UCSD-AML1 (cell line): ENCODE measurements around the gene RNASE8.
A peak's percentile ranks its signal among the peaks of the same experiment; 100 is the strongest.
"Not testable (repeated sequence)": the region's sequence is repeated elsewhere in the genome, so short reads cannot be mapped to it uniquely, and the experiment has no call there.

Experiments used
- DNase-seq: peaks from one replicate; lab custom pipeline; 2025; ENCODE audit not compliant: unreplicated experiment; lab: John Stamatoyannopoulos, UW

The RNASE8 gene

GRCh38 chr14:21029917-21030316, 27.7 kb upstream of the RNASE8 start, which contains the start of gene TPPP2:
TSS of gene TPPP2 (plus strand) at chr14:21030217. CDS start at chr14:21030582, 365 bp downstream.
- no peak for DNase-seq

GRCh38 chr14:21030531-21030930, 27.1 kb upstream of the RNASE8 start:
- DNase-seq = no peak

- no peak for DNase-seq
Observed at GRCh38 chr14:21032326-21033132, 25.1 kb upstream of the RNASE8 start.

- DNase-seq = no peak
Observed at GRCh38 chr14:21033133-21033698, 24.4 kb upstream of the RNASE8 start.

GRCh38 chr14:21034707-21035106, 22.9 kb upstream of the RNASE8 start, which contains the start of gene RNASE13:
TSS of gene RNASE13 (minus strand) at chr14:21034807. CDS start at chr14:21034288, 519 bp downstream.
- DNase-seq = no peak

GRCh38 chr14:21036751-21037150, 20.9 kb upstream of the RNASE8 start:
- DNase-seq = no peak

- no peak for DNase-seq
Observed at GRCh38 chr14:21037156-21037555, 20.5 kb upstream of the RNASE8 start.

GRCh38 chr14:21038441-21039422, 18.9 kb upstream of the RNASE8 start:
- no peak for DNase-seq

GRCh38 chr14:21039585-21040369, 17.8 kb upstream of the RNASE8 start:
- DNase-seq = peak; percentile 25

GRCh38 chr14:21040370-21040925, 17.2 kb upstream of the RNASE8 start:
- no peak for DNase-seq

- DNase-seq = not testable (repeated sequence)
Observed at GRCh38 chr14:21040941-21041340, 16.7 kb upstream of the RNASE8 start.

- DNase-seq = no peak
Observed at GRCh38 chr14:21041676-21042433, 15.8 kb upstream of the RNASE8 start, which contains the start of gene RNASE7. TSS of gene RNASE7 (plus strand) at chr14:21042362. CDS start at chr14:21042993, 631 bp downstream.

GRCh38 chr14:21042918-21043317, 14.7 kb upstream of the RNASE8 start:
- DNase-seq = no peak

GRCh38 chr14:21043387-21043973, 14.1 kb upstream of the RNASE8 start:
- DNase-seq = no peak

- DNase-seq = peak; percentile 83
Observed at GRCh38 chr14:21043974-21044618, 13.5 kb upstream of the RNASE8 start.

GRCh38 chr14:21047378-21047781, 10.2 kb upstream of the RNASE8 start:
- DNase-seq = no peak

- no peak for DNase-seq
Observed at GRCh38 chr14:21048638-21049037, 9.0 kb upstream of the RNASE8 start.

GRCh38 chr14:21049271-21049673, 8.3 kb upstream of the RNASE8 start:
- no peak for DNase-seq
